Activated CD8-positive, alpha-beta memory T cell treated with anti-CD3 and anti-CD28 coated beads for 48 hours (primary cell): ENCODE data around the gene GRAP2.

Experiments
- DNase-seq, 3 experiments: peaks; one replicate each; pipeline ENCODE4 v3.0.0-alpha.2; 2020; ENCODE audit warnings: low read depth in 2 of 3, low spot score in 2 of 3

Gene GRAP2

GRCh38 chr22:40008726-40009291 is 107.9 kb downstream of the GRAP2 start:
- DNase-seq = no peak

- no peak for DNase-seq
Observed at GRCh38 chr22:40009292-40009774, 108.4 kb downstream of the GRAP2 start.

GRCh38 chr22:40009951-40010671 is 109.2 kb downstream of the GRAP2 start:
- no peak for DNase-seq

DNA sequence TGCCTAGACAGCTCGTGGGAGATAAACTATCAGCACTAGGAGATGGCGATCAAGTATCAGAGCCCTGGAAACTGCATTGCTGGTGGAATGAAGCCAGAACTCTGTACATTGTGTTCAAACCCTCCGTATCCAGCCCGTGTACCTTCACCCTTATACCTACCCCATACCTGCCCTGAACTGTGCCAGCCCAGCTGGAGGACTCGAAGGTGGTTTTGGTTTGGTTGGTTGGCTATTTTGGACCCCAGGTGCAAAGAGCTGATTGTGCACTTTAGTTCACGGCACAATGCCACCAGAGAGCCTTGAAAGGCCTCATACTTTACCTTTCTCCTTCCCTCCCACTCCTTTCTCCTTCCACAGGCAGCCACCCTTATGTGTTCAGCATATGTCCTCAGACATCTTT is 109.9 kb downstream of the GRAP2 start:
- no peak for DNase-seq

- DNase-seq = no peak
Observed at GRCh38 chr22:40014667-40015248, 113.9 kb downstream of the GRAP2 start.

- no peak for DNase-seq
Observed at GRCh38 chr22:40015358-40015976, 114.6 kb downstream of the GRAP2 start.

DNA sequence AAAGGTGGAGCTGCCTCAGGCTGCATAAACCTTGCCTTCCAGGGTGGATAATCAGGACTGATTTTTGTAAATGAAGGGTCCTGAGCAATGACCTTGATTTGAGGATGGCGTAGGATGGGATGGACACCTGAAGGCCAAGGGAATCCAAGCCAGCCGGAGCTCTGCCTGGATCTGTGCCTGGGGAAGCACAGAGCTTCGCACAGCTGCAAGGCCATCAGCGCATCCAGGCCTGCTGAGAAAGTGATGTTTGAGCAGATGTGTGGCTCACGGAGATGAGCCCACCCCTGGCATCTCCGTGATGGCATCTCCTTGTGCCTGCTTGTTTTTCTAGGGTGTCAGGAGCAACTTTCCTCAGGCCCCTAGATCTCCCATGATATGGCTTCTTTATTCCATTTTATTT is 117.2 kb downstream of the GRAP2 start:
- DNase-seq = no peak

DNA sequence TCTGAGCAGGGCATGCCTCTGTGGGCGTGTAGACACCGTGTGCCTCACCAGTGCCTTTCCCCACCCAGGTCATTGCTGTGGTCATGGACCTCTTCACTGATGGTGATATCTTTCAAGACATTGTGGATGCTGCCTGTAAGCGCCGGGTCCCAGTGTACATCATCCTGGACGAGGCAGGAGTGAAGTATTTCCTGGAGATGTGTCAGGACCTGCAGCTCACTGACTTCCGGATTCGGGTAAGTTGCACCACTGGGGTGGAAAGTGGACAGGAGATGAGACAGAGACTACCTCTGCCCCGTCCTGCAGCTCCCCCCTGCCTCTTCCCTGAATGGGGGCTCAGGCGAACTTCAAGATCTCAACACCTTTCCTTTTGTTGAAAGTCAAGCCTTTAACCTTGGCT is 118.2 kb downstream of the GRAP2 start:
- no peak for DNase-seq

- no peak for DNase-seq
Observed at GRCh38 chr22:40020956-40021355, 120.1 kb downstream of the GRAP2 start.

GRCh38 chr22:40021401-40022000 is 120.6 kb downstream of the GRAP2 start:
- no peak for DNase-seq

GRCh38 chr22:40022536-40023240 is 121.8 kb downstream of the GRAP2 start:
- DNase-seq = no peak
